Bronchial epithelial cell (primary cell): ENCODE data around the gene COL21A1. TPM values are rescaled to one million over a fixed set of nuclear protein-coding genes. Genes with fewer than 3 reads are reported as not detected.

Source experiments
- DNase-seq: peaks from one replicate; pipeline ENCODE4 v3.0.0-alpha.2; 2010; ENCODE audit warnings: low read depth
- FAIRE-seq: peaks from 2 replicates; lab custom pipeline; 2011; peaks lifted over from hg19 to GRCh38; lab: Jason Lieb, UNC
- H3K27me3 ChIP-seq: 2 replicates; pipeline ENCODE4 v1.5.1; 2011; ENCODE audit warnings: low read length; ENCODE audit not compliant: control insufficient read depth, insufficient read depth
- H3K36me3 ChIP-seq: 2 replicates; pipeline ENCODE4 v1.5.1; 2011; ENCODE audit warnings: low read length; ENCODE audit not compliant: control insufficient read depth, insufficient read depth
- H3K4me3 ChIP-seq: 2 replicates; pipeline ENCODE4 v1.5.1; 2011; ENCODE audit warnings: mild to moderate bottlenecking, low read depth, low read length, control low read depth
- total RNA-seq: library from RNA; depleted of rRNA; stranded (reverse); fragments of >200 nt; gene quantifications from 2 replicates; pipeline ENCODE4 v1.2.1, GENCODE V29; 2014
- TF ChIP-seq, protein P1 (sequence below): IDR thresholded peaks from 2 replicates; pipeline ENCODE4 v1.5.1; 2011; ENCODE audit warnings: mild to moderate bottlenecking, moderate library complexity, low read length, control low read depth, inconsistent platforms; ENCODE audit not compliant: insufficient read depth, severe bottlenecking

The COL21A1 gene
- total RNA-seq, 1 donor from 2014 or later = 8.2 TPM

- TF ChIP-seq, protein P1, sequence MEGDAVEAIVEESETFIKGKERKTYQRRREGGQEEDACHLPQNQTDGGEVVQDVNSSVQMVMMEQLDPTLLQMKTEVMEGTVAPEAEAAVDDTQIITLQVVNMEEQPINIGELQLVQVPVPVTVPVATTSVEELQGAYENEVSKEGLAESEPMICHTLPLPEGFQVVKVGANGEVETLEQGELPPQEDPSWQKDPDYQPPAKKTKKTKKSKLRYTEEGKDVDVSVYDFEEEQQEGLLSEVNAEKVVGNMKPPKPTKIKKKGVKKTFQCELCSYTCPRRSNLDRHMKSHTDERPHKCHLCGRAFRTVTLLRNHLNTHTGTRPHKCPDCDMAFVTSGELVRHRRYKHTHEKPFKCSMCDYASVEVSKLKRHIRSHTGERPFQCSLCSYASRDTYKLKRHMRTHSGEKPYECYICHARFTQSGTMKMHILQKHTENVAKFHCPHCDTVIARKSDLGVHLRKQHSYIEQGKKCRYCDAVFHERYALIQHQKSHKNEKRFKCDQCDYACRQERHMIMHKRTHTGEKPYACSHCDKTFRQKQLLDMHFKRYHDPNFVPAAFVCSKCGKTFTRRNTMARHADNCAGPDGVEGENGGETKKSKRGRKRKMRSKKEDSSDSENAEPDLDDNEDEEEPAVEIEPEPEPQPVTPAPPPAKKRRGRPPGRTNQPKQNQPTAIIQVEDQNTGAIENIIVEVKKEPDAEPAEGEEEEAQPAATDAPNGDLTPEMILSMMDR = no peak
- H3K27me3 ChIP-seq = no peaks in the 10 kb centered on the region
These were observed 138.2 kb downstream of the COL21A1 start for GRCh38 chr6:56109149-56109548.

DNA sequence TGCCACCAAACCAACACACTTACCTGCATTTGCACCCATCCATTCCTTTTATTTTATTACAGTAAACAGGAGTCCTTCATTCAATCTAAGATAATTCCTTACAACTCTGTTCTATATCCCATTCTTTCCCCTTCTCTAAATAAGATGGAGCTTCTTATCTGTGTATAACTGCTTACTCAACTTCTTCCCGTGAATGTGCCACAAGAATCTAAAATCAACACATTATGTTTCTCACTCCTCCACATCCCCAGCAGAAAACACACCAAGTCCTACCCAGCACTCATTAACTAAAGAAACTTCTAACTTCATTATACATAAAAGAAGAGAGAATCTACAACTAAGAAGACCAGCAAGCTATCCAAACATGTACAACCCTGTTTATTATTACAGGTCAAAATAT, 141.1 kb downstream of the COL21A1 start:
- H3K4me3 ChIP-seq = no peak overlapping the region
- H3K27me3 ChIP-seq = no peaks in the 10 kb centered on the region
- TF ChIP-seq, protein P1 = no peak
- FAIRE-seq = no peak
- no peak for DNase-seq
- H3K36me3 ChIP-seq = no peaks in the 10 kb centered on the region

More at GRCh38 chr6:56109149-56109548, 138.2 kb downstream of the COL21A1 start:
- Histone ChIP-seq H3K36me3 (no peaks in the 10 kb centered on the region), H3K4me3 (no peak overlapping the region)
- DNase-seq (no peak), FAIRE-seq (no peak)

- DNase-seq (no peak), FAIRE-seq (no peak)
- H3K4me3 ChIP-seq = no peak overlapping the region
- H3K36me3 ChIP-seq = no peaks in the 10 kb centered on the region
- TF ChIP-seq, protein P1 = no peak
- H3K27me3 ChIP-seq = no peaks in the 10 kb centered on the region
These were observed 142.8 kb downstream of the COL21A1 start for GRCh38 chr6:56104591-56104990.

DNA sequence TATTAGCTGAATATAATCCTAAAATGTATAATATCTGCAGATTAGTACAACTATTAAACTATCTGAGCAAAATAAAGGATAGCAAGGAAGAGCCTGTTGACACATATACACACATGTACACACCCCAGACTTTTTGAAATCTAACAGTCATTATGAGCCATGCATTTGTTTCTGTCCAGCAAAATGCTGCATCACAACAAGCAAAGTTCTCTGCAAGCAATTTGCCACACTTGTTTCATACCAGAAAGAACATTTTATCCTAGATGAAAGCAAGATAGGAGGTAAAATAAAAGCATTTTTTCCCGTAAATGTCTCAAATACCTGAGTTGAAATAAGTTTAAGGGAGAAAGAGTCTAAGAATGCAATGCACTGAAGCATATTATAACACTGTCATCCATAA, 145.2 kb downstream of the COL21A1 start:
- no peak overlapping the region for H3K4me3 ChIP-seq
- TF ChIP-seq, protein P1 = no peak
- H3K27me3 ChIP-seq = no peaks in the 10 kb centered on the region
- FAIRE-seq = no peak
- DNase-seq = peak; percentile 12
- H3K36me3 ChIP-seq = no peaks in the 10 kb centered on the region

- TF ChIP-seq, protein P1 = no peak
- peak; percentile 98 for DNase-seq
- Histone ChIP-seq H3K36me3 (no peaks in the 10 kb centered on the region), H3K27me3 (no peaks in the 10 kb centered on the region), H3K4me3 (no peak overlapping the region)
- FAIRE-seq = peak; percentile 32
These were observed 146.2 kb downstream of the COL21A1 start for GRCh38 chr6:56101141-56101553.

DNA sequence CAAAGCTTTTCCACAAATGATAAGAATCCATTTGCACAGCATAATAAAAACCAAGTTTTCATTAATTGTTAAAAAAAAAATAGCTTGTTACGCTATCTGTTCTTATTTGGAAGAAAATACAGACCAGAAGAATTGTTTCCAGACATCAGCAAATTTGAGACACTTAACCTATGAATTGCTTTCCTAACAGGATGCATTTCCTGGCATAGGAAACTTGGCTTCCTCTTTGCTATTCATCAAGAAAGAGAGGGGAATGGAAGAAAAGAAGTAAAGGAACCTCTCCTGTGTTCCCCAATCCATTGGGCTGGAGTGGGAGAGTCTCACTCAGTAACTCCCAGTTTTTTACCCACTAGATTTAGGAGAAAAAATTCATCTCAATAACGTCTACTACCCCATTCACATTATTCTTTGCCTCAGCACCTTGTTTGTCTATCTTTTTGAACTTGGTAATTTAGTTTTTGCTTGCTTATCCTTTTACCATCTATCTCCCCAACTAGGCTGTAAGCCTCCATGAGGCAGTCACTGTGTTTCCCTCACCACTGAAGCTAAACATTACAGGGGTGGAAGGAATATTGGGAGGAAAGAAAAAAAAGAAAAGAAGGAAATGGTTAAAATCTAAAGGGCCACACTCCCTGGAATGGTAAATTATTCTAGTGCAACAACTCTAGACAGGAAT, 150.3 kb downstream of the COL21A1 start:
- TF ChIP-seq, protein P1 = no peak
- no peak for FAIRE-seq

More for the DNA sequence above, 150.3 kb downstream of the COL21A1 start:
- Histone ChIP-seq H3K27me3 (no peaks in the 10 kb centered on the region), H3K4me3 (no peak overlapping the region), H3K36me3 (no peaks in the 10 kb centered on the region)
- peak; percentile 3 for DNase-seq
